DMS53 (cell line): ENCODE results near the gene GALP.
"Not testable (repeated sequence)": the region's sequence is repeated elsewhere in the genome, so short reads cannot be mapped to it uniquely, and the experiment has no call there.

ENCODE experiments used
- DNase-seq: peaks from one replicate; lab custom pipeline; 2025; lab: John Stamatoyannopoulos, UW

The GALP gene

DNA sequence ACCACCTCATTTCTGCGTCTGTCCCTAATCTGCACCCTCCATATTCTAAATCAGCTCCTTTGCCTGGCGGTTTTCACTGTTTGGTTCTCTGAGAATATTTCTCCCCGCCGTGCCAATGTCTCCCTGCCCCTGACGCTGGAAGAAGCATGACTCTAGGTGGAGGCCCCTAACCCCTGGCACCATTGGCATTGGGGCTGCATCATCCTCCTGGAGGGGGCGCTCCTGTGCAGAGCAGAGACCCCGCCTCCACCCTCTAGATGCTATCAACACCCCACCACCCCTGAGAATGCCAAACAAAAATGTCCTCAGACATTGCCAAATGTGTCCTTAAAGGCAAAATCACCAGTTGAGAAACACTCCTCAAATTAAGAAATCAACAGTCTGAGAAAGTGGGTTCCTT lies 15.3 kb downstream of the GALP start:
- DNase-seq: no peak

DNA sequence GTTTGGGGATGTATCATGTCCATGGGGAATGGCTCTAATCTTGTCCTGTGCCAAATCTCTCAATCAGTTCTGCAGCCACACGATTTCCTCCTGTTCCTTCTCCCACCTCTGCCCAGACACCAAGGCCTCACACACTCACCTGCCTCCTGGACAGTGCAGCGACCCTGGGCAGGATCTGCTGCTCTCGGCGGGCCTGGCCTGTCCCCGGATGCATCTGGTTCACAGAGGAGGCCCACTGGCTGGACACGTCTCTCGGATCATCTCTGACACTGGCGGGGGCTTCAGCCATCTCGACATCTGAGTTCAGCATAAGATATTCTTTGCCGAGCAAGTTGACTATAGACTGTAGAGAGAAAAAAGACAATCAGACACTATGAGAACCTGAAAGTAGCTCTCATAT lies 15.9 kb downstream of the GALP start:
- no peak for DNase-seq

DNA sequence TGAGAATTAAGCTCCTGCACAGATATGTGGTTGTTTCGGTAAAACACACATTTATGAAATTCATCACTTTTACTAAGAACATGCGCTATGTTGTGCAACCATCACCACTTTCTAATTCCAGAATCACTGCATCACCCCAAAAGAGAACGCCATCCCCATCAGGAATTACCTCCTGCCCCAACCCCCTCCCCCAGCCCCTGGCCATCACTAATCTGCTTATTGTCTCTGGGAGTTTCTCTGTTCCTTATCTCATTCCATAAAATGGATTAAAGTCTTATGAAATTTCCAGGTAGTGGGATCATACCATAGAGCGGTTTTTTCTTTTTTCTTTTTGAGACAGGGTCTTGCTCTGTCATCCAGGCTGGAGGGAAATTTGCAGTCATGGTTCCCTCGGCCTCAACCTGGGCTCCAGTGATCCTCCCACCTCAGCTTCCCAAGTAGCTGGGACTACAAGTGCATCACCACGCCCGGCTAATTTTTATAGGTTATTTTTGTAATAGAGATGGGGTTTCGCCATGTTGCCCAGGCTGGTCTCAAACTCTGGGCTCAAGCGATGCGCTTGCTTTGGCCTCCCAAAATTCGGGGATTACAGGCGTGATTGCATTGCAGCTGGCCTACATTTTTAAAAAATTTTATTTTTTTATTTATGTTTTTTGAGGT lies 18.3 kb downstream of the GALP start:
- DNase-seq: no peak

DNA sequence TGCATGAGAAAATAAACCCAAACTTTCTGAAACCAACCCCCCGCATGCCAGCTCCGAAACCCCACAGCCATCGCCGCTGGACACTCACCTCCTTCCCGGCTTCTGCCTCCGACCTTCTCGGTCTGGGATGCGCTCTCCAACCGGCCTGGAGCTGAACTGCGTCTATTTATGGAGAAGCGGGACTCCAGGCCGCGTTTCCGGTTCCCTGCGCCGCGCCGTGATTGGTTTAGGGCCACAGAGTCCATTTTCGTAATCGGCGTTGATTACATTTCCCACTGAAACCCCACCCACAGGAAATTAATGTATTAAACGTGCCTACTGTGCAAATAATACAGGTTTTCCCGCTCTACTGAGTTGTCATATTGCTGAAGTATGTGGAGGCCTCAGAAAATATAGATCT lies 21.8 kb downstream of the GALP start, which contains the start of gene ZSCAN5B:
Gene ZSCAN5B (minus strand): TSS at position 138 of the 400 bp plus-strand sequence. CDS start 4,731 bp downstream, outside the sequence.
- DNase-seq: not testable (repeated sequence)

DNA sequence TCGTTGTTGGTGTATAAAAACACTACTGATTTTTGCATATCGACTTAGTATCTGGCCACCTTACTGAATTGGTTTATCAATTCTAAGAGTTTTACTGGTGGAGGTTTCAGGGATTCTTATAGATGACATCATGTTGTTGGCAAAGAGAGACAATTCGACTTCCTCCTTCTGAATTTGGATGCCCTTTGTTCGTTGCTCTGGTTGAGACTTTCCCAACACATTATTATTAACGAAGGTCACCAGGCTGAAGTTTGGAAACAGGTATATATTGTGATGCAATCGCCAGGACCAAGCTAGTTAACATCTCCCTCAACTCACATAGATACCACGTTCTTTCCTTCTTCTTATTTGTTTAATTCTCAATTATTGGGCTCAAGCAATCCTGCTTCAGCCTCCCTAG lies 23.9 kb downstream of the GALP start:
- no peak for DNase-seq

GRCh38 chr19:56201973-56202372 lies 26.2 kb downstream of the GALP start, which contains the start of gene ZSCAN5C:
TSS of gene ZSCAN5C (plus strand) at chr19:56202273. CDS start at chr19:56205914, 3,641 bp downstream.
- no peak for DNase-seq

DNA sequence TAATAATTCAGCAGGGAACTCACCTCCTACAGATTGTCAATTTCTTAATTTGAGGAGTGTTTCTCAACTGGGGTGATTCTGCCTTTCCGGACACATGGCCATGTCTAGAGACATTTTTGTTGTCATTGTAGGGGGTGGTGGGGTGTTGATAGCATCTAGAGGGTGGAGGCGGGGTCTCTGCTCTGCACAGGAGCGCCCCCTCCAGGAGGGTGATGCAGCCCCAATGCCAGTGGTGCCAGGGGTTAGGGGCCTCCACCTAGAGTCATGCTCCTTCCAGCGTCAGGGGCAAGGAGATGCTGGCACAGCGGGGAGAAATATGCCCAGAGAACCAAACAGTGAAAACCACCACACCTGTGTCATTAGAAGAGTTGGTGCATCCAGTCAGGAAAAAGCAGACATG lies 31.8 kb downstream of the GALP start:
- DNase-seq: not testable (repeated sequence)

DNA sequence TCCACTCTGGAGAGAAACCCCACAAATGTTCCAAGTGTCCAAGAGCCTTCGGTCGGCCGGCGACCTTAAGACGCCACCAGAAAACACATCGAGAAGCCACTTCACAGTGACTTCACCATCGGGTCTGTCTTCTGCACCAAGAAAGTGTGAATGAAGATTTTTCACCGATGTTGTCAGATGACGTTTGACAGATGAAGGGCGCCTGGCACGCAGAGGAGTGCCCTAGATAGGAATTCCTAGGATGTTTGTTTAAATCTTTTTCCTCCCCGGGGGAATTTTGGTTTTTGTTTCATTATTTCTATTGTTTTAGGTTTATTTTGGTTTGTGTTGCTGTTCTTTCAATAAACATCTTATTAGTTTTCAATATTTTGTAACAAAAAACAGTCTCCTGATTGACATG lies 33.3 kb downstream of the GALP start:
- no peak for DNase-seq

DNA sequence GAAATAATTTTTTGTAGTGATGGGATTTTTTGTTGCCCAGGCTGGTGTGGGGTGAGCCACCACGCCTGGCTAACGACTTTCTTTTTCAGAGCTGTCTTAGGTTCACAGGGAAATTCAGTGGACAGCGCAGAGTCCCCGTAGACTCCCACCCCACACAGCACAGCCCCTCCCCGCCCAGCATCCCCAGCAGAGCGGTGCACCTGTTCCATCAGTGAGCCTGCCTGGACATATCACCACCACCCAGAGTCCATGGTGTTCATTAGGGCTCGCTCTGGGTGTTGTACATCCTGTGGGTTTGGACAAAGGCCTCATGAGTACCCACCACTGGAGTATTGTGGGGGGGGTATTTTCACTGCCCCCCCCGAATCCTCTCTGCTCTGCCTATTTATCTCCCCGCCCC lies 34.2 kb downstream of the GALP start:
- not testable (repeated sequence) for DNase-seq

GRCh38 chr19:56211718-56212117 lies 35.9 kb downstream of the GALP start:
- peak; percentile 11 for DNase-seq

DNA sequence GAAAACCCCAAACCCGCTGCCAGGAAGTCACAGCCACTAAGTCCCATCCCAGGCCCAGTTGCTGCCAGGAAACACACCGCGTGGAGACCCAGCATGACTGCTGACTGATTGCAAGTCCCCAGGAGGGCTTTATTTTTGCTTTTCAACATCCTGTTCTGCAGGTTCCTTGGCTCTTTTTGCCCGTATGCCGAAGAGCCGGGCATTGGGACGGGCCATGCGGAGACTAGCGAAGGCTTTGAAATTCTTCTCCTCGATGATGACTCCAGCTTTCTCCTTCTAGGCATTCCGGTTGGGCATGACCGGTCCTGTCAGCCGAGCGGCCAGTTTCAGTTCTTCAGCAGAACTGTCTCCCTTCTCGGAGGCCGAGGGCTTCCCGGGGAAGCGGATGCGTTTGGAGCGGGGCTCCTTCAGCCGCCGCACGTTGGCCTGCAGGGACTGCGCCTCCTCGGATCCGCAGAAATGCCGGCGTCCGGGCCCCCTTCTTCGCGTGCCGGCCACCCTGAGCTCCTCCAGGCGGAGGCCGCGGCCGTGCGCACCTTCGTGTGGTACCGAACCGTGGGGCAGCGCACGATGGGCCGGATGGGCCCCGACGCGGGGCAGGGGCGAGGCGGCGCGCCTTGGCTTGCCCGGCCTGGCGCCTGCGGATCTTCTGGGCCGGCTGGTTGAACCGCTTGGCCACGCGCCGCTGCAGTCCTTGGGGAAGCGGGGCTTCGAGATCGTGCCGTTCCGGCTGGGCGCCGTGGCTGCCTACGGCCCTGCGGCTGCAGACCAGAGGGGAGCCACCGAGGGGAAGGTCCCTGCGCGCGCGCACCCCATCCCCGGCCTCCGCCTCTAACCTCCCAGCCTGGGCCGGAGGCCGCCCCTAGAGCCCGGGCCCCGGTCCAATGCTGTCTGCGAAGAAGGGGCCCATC lies 41.5 kb downstream of the GALP start:
- DNase-seq: peak; percentile 79

DNA sequence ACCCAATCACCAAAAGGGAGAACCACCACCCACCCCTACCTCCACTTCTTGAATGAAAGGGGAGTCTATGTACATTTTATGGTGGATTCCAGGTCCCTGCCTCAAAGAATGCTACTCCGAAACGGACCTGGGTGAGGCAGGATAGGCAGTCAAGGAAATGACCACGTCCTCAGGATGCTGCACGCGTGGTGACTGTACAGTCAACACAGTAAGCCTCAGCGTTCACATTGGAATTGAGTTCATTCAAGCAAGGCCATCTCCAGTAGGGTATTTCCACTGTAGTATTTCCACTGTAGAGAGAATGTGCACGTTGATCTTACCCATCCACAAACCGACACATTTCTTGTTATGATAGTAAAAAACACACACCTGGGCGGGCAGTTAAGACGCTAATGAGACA lies 43.2 kb downstream of the GALP start:
- DNase-seq: no peak

DNA sequence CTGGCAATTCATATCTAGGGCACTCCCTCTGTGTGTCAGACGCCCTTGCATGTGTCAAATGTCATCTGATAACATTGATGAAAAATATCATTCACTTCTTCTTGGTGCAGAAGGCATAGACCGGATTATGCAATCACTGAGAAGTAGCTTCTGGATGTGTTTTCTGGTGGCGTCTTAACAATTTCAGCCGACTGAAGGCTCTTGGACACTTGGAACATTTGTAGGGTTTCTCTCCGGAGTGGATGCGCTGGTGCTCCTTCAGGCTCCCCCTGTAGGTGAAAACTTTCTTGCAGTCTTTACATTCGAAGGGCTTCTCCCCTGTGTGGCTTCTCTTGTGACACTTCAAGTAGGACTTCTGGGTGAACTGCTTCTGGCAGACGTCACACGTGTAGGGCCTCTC lies 45.6 kb downstream of the GALP start:
- DNase-seq: peak; percentile 34

DNA sequence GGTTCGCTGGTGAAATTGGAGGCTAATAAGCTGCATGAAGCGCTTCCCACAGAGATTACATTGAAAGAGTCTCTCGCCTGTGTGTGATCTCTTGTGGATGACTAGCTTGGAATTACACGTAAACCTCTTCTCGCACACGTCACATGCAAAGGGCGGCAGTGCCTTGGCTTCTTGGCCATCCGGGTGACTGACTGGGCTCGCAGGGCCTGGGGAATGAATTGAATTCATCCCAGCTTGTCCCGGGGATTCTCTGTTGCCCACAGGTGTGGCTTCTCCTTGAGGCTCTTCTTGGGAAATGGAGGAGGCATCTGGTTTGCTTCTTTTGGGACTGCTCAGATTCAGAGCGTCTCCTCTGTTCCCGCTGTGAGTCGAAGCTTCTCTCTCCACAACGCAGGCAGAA lies 46.0 kb downstream of the GALP start:
- DNase-seq: no peak

DNA sequence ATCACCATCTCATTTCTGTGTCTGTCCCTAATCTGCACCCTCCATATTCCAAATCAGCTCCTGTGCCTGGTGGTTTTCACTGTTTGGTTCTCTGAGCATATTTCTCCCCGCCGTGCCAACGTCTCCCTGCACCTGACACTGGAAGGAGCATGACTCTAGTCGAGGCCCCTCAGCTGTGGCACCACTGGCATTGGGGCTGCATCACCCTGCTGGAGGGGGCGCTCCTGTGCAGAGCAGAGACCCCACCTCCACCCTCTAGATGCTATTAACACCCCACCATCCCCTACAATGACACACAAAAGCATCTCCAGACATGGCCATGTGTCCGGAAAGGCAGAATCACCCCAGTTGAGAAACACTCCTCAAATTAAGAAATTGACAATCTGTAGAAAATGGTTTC lies 47.1 kb downstream of the GALP start:
- no peak for DNase-seq

DNA sequence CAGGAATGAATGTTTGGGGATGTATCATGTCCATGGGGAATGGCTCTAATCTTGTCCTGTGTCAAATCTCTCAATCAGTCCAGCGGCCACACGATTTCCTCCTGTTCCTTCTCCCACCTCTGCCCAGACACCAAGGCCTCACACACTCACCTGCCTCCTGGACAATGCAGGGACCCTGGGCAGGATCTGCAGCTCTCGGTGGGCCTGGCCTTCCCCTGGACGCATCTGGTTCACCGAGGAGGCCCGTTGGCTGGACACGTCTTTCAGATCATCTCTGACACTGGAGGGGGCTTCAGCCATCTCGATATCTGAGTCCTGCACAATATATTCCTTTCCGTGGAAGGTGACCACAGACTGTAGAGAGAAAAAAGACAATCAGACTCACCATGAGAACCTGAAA lies 47.7 kb downstream of the GALP start:
- no peak for DNase-seq
